Measurements from ENCODE around the gene ANAPC2. TPM values are rescaled to one million over a fixed set of nuclear protein-coding genes. Genes with fewer than 3 reads are reported as not detected.

Gene ANAPC2
- total RNA-seq, 1 donor from 2014 or later: 72.9 TPM

DNA sequence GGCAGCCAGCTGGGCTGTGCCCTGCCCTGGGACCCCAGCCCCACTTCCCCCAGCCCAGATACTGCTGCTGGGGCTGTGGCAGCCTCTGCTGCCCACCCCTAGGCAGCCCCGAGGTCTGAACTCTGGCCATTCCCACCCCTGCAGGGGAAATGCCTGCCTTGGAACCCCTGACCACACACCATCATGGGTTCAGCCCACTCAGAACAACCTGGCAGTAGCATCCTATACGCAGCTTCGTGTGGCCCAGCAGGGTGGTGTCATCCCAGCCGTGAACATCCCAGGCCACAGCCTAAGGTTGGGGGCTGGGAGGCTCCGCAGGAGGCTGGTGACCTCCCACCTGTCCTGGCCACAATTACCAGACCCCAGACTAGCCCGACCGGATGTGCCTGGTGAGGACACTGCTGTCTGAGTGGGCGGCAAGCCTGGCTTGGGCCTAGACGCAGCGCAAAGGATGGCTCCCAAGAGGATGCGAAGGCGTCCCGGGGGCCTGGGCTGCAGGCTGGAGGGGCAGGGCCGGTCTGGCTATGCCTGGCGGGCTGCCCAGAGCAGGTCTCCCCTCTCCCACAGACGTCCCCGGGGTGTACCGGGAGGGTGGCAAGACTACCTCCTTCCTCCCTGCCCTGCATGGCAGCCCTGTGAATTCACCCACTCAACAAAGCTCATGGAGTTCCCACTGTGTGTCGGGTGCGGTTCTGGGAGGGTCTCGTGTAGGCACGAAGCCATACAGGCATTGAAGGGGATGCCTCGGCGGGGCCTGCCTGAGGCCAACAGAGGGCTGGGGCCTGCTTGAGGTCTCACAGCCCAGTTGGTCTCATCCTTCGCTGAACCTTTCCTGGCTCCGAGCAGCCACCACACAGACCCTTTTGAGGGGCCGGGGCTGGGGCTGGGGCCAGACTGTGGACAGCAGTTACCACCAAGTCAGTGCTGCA, 40.9 kb upstream of the ANAPC2 start:
- Mint-ChIP-seq H3K27me3 (ENCODE audit: unreplicated experiment) (peaks cover 2% of the 10 kb centered on the region), H3K4me3 (ENCODE audit: unreplicated experiment) (no peak overlapping the region), H3K27ac (ENCODE audit: unreplicated experiment) (no peak overlapping the region), H3K4me1 (ENCODE audit: low read depth, unreplicated experiment) (peaks cover 2% of the 10 kb centered on the region), H3K9me3 (ENCODE audit: unreplicated experiment) (no peaks in the 10 kb centered on the region), H3K36me3 (ENCODE audit: unreplicated experiment) (no peaks in the 10 kb centered on the region)
- TF ChIP-seq, protein P1, sequence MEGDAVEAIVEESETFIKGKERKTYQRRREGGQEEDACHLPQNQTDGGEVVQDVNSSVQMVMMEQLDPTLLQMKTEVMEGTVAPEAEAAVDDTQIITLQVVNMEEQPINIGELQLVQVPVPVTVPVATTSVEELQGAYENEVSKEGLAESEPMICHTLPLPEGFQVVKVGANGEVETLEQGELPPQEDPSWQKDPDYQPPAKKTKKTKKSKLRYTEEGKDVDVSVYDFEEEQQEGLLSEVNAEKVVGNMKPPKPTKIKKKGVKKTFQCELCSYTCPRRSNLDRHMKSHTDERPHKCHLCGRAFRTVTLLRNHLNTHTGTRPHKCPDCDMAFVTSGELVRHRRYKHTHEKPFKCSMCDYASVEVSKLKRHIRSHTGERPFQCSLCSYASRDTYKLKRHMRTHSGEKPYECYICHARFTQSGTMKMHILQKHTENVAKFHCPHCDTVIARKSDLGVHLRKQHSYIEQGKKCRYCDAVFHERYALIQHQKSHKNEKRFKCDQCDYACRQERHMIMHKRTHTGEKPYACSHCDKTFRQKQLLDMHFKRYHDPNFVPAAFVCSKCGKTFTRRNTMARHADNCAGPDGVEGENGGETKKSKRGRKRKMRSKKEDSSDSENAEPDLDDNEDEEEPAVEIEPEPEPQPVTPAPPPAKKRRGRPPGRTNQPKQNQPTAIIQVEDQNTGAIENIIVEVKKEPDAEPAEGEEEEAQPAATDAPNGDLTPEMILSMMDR (IDR thresholded peaks at IDR 0.05; ENCODE audit: partially characterized antibody, unreplicated experiment): no peak
- DNase-seq: no peak

DNA sequence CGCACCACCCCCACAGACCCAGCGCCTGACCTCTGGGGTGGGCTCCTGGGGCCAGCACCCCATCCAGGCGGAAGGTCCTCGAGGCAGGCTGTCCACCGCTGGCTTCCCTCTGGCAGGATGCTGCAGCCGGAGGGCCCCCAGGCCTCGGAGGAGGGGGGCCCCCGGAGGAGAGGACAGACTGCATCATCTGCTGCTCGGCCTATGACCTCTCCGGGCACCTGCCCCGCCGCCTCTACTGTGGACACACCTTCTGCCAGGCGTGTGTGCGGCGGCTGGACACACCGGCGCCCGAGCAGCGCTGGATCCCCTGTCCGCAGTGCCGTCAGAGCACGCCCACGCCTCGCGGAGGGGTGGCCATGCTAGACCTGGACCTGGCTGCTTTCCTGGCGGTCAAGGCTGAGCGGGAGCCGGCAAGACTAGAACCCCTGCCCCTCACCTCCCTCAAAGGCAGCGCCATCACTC, 40.2 kb upstream of the ANAPC2 start:
- H3K4me1 Mint-ChIP-seq (ENCODE audit: low read depth, unreplicated experiment): peaks cover 2% of the 10 kb centered on the region
- H3K9me3 Mint-ChIP-seq (ENCODE audit: unreplicated experiment): no peaks in the 10 kb centered on the region

DNA sequence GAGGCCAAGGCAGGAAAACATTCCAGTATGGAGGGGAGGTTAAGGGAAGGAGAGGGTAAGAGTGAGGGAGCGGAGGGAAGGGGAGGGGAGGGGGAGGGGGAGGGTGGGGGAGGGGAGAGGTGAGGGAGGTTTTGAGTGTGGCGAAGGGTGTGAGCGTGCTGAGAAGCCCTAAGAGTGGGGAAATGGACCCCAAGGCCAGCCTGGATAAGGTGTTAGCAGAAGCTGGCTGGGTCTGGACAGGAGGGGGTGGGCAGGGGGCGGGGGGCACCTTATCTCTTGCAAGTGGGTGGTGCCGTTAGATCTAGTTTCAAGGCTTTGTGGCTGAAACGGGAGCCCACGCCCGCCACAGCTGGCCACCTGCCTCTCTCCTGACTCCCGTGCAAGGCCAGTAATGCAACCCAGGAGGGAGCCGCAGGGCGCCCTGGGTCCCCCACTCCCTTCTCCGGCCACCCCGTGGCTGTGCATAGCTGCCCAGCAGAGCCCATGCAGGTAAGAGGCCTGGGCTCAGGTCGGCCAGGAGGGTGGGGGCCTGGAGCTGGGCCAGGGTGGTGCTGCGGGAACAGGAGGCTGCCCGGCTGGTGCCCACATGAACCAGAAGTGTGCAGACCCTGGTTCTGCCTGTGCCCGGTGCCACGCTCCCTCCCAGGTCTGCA, 39.6 kb upstream of the ANAPC2 start:
- Mint-ChIP-seq H3K27ac (ENCODE audit: unreplicated experiment) (no peak overlapping the region), H3K4me1 (ENCODE audit: low read depth, unreplicated experiment) (peaks cover 2% of the 10 kb centered on the region), H3K27me3 (ENCODE audit: unreplicated experiment) (peaks cover 2% of the 10 kb centered on the region), H3K36me3 (ENCODE audit: unreplicated experiment) (no peaks in the 10 kb centered on the region), H3K9me3 (ENCODE audit: unreplicated experiment) (no peaks in the 10 kb centered on the region), H3K4me3 (ENCODE audit: unreplicated experiment) (no peak overlapping the region)
- TF ChIP-seq, protein P1 (IDR thresholded peaks at IDR 0.05; ENCODE audit: partially characterized antibody, unreplicated experiment): no peak
- no peak for DNase-seq

More for the DNA sequence above, 40.2 kb upstream of the ANAPC2 start:
- TF ChIP-seq, protein P1 (IDR thresholded peaks at IDR 0.05; ENCODE audit: partially characterized antibody, unreplicated experiment): no peak
- no peaks in the 10 kb centered on the region for H3K36me3 Mint-ChIP-seq (ENCODE audit: unreplicated experiment)
- no peak overlapping the region for H3K27ac Mint-ChIP-seq (ENCODE audit: unreplicated experiment)
- no peak for DNase-seq
- H3K4me3 Mint-ChIP-seq (ENCODE audit: unreplicated experiment): no peak overlapping the region
- peaks cover 2% of the 10 kb centered on the region for H3K27me3 Mint-ChIP-seq (ENCODE audit: unreplicated experiment)

DNA sequence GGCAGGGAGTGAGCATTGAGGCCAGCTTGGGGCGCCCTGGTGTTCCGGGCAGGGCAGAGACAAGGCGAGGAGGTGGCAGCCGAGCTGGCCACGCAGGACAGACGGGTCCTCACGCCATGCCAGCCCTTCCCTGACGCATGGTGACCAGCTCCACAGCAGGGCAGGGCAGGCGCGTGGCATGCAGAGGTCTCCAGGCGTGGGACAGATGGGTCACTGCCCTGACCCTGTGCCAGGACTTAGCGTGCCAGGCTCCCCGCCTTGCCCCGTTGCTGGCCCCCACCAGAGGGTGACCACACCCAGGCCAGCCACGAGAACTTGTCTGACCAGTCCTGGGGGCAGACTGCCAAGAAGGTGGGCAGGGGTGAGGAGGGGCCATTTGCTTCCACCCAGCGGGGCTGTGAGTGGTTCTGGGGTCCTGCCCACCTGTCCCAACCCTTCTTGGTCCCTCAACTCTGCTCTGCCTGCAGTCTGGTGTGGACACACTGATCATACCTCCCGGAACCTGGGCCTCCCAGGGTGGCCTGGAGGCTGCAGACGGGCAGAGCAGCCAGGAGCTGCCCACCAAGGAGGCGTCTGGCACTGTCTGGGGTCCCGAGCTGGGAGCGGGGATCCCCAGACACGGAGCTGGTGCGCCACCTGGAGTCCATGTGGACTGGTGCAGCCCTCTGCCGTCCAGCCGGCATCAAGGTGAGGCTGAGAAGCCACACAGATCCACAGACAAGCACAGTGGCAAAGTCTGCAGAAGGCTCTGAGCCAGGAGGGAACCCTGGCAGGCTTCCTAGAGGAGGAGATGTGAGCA, 38.9 kb upstream of the ANAPC2 start, which contains the start of gene RNF224:
Gene RNF224 (plus strand): TSS at position 449 of the 799 bp plus-strand sequence. CDS start 834 bp downstream, outside the sequence.
- Mint-ChIP-seq H3K4me3 (ENCODE audit: unreplicated experiment) (no peak within 1 kb of the TSS), H3K27me3 (ENCODE audit: unreplicated experiment) (peaks cover 2% of the 10 kb centered on the region), H3K9me3 (ENCODE audit: unreplicated experiment) (no peaks in the 10 kb centered on the region), H3K36me3 (ENCODE audit: unreplicated experiment) (no peaks in the 10 kb centered on the region), H3K4me1 (ENCODE audit: low read depth, unreplicated experiment) (peaks cover 2% of the 10 kb centered on the region), H3K27ac (ENCODE audit: unreplicated experiment) (no peak within 1 kb of the TSS)
- TF ChIP-seq, protein P1 (IDR thresholded peaks at IDR 0.05; ENCODE audit: partially characterized antibody, unreplicated experiment): peak; percentile 86
- peak; percentile 91 for DNase-seq
